GM21717 (cell line): Measurements from ENCODE around the gene UBTFL1.
"Not testable (repeated sequence)": the region's sequence is repeated elsewhere in the genome, so short reads cannot be mapped to it uniquely, and the experiment has no call there.

Experiments used
- ATAC-seq: cut with Tn5 transposase; IDR thresholded peaks from one replicate; pipeline ENCODE4 v1.9.1; 2021; ENCODE audit warnings: mild to moderate bottlenecking, moderate library complexity; ENCODE audit not compliant: unreplicated experiment

Gene UBTFL1, protein sequence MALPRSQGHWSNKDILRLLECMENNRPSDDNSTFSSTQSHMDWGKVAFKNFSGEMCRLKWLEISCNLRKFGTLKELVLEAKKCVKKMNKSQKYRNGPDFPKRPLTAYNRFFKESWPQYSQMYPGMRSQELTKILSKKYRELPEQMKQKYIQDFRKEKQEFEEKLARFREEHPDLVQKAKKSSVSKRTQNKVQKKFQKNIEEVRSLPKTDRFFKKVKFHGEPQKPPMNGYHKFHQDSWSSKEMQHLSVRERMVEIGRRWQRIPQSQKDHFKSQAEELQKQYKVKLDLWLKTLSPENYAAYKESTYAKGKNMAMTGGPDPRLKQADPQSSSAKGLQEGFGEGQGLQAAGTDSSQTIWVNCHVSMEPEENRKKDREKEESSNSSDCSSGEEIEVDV

GRCh38 chr11:90085650-90086049 is at the start of gene UBTFL1:
Gene UBTFL1, plus strand, starts transcription at chr11:90085950. Its CDS starts 0 bp downstream, at chr11:90085950.
- ATAC-seq = not testable (repeated sequence)

DNA sequence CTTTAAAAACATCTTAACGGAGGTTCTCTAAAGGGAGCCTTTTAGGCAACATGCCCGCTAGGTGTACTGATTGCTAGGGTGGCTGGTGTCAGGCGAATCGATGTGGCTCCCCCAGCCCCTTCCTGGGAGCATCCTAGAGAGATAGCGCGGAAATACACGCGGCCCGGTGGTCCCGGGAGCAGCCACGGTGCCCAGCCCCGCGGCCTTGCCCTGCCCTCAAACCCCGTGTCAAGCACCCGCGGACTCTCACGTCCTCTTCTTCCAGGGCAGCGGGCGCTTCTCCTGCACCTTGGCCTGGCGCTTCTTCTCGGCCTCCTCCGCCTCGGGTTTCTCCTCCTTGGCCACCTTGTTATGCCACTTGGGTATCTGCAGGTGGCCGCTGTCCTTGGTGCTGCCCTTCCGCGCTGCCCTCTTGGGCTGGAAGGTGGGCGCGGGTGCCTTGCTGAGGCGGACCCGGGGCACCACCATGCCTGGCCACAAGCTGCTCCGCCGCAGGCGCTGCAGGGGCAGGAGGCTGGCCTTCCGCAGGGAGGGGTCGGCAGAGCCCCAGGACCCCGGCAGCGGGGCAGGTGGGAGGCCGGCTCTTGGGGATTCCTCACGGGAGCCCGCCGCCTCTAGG is 34.0 kb upstream of the UBTFL1 start:
- not testable (repeated sequence) for ATAC-seq

DNA sequence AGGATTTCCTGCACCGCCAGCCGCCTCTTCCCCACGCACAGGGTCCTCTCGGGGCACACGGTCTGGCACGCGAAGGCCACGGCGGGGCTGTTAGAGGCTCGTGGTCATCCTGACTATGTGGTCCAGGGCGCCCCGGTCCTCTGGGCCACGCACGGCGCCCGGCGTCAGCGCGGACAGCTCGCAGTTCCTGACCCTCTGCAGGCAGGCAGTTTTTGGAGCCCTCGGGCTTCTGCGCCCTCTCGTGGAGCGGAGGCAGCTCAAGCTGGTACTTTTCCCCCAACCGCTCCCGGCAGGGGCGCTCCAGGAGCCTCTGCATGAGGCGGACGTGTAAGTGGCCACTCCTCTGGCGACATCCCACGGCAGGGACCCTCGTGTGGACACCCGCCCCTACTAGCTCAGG is 33.4 kb upstream of the UBTFL1 start:
- ATAC-seq = not testable (repeated sequence)

DNA sequence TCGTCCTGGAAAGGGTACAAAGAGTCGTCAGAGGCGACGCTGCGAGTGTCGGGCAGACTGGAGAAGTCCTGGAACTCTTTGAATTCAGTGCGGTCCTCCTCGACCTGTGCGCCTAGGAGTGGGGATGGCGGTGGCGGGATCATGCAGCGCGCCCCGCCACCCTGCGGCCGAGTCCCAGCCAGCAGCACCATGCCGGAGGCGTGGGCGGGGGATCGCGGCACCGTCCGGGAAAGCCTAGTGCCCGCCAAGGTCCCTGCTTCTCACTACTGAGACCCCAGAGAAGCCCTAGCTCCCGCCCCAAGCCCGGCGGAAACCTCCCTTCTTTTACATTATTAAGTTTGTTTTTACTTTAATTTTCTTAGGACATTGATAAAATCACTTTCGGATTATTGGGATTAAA is 32.2 kb upstream of the UBTFL1 start:
- ATAC-seq = not testable (repeated sequence)

DNA sequence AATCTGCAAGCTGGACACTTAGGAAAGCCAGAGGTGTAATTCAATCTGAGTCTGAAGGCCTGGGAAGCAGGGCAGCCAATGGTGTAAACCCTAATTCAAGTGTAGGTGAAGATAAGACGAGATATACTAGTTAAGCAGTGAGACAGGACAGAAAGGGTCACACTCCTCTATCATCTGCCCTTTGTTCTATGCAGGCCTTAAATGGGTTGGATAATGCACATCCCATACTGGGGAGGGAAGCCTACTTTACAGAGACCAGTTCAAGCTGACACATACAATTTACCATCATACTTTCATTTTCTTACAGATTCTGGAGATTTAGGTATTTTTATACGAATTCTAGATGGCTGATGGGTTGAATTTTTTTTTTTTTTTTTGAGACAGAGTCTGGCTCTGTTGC is 3.0 kb downstream of the UBTFL1 start:
- ATAC-seq = not testable (repeated sequence)

DNA sequence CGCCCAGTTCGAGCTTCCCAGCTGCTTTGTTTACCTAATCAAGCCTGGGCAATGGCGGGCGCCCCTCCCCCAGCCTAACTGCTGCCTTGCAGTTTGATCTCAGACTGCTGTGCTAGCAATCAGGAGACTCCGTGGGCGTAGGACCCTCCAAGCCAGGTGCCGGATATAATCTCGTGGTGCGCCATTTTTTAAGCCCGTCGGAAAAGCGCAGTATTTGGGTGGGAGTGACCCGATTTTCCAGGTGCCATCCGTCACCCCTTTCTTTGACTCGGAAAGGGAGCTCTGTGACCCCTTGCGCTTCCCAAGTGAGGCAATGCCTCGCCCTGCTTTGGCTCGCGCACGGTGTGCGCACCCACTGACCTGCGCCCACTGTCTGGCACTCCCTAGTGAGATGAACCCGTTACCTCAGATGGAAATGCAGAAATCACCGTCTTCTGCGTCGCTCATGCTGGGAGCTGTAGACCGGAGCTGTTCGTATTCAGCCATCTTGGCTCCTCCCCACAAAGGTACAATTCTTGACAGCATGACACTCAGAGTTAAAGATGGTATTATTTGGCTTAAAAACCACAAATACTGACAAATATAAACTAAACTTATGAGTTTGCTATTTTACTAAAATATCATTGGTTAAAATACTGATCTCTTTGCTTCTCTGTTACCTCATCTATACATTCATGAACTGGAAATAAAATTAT is 9.6 kb downstream of the UBTFL1 start:
- ATAC-seq = not testable (repeated sequence)

- ATAC-seq = not testable (repeated sequence)
These were observed 12.5 kb downstream of the UBTFL1 start for GRCh38 chr11:90098261-90098660.

GRCh38 chr11:90100431-90100830 is 14.7 kb downstream of the UBTFL1 start:
- ATAC-seq = no peak

DNA sequence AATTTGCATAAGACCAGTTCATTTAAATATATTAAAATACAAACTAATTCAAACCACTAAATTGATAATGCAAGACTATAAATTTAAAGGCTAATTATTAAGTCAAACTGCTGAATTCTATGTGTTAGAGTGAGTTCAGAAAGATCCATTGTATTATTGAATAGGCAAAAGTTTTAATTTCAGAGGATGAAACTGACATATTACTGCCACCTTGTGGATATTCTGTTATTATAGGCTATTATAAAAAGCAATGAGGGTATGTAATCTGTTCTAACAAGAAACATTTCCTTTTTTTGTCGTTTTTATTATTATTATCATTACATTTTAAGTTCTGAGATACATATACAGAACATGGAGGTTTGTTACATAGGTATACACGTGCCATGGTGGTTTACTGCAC is 27.8 kb downstream of the UBTFL1 start:
- ATAC-seq = no peak

GRCh38 chr11:90120191-90120590 is 34.4 kb downstream of the UBTFL1 start:
- ATAC-seq = no peak

DNA sequence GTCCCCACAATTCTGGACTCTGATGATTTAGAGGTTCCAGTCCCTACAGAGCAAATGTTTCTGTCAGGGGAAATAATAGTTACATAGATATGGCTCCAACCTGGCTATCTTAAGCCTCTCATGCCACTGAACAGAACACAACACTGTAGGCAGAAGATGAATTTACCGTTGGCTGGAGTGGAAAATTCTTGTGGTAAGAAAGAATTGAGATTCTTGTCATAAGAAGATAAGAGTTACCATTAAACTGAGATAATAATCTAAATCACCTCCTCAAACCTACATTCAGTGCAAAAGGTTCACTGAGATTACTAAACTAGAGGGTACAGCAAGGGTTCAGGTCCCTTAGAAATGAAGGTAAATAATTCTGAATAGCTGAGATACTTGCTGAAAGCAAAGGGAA is 38.6 kb downstream of the UBTFL1 start:
- no peak for ATAC-seq

DNA sequence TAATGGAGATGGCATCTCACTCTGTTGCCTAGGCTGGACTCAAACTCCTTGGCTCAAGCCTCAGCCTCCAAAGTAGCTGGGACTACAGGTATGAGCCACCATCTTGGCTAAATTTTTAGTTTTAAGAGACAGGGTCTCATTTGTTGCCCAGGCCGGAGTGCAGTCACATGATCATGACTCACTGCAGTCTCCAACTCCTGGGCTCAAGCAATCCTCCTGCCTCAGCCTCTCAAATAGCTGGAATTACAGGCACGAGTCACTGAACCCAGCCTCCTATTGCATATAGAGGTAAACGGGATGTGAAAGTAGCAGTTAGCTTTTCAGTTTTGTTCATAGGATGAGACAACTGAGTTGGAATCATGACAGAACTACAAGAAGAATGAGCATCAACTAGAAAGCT is 39.2 kb downstream of the UBTFL1 start:
- ATAC-seq = no peak

DNA sequence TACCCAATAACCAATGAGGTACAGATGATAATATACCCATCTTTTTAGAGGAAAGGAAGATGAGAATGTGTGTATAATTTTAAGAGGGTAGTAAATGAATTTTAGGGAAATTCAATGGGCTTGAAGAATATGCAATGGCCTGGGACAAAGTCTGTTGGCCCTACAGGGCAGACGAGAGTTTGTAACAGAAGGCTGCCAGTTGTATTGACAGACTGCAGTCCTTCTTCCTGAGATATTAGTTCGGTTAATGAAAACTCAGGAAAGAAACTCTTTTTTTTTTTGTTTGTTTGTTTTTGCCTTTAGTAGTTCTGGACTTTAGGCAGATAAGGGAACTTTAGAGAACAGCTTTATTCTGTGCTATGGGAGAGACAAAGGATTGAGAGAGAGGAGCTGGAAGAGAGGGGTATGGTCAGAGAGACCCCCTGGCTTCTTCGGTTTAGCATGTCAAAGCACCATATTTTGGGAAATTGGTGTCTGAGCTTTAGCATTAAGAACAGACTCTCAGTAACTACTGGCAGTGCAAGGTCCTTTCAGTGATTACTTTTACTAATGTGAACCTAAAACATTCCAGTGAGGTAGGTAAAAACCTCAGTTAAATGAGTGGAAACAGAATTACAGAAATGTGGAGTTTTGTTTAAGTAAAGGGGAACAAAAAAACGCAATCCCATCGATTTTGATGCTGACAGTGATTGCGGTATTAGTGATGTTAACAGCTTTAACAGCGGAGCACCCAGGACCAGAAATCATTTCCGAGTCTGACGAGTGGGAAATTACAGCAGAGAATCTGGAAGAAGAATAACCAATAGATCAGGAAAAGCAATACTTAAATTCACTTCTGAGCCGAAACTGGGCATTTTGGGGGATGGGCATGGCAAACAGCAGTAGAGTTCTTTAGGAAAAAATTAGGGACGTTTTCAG is 48.1 kb downstream of the UBTFL1 start:
- ATAC-seq = no peak

DNA sequence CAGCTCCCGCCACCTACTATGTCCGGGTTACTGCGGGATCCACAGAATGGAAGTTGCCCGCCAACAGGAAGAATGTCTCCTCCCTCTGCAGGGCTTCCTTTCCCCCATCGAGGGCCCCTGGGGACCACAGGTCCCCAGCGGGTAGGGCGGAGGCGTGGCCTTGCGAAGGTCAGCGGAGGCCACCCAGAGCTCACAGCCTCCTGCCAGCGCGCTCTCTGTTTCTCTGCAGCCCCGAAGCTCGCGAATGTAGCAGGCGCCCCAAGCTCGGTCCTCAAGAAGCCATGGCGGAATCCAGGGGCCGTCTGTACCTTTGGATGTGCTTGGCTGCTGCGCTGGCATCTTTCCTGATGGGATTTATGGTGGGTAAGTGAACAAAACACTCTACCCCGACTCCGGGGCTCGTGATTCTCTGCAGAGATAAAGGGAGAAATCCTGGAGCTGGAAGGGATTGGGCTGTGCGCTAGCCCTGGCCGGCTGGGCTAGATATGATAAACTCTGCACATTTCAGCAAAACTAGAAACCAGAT is 48.8 kb downstream of the UBTFL1 start, which contains the start of gene NAALAD2:
Gene NAALAD2 (plus strand): TSS at position 186 of the 526 bp plus-strand sequence. CDS start 96 bp downstream, at position 282.
- ATAC-seq = no peak

GRCh38 chr11:90135016-90135415 is 49.3 kb downstream of the UBTFL1 start:
- ATAC-seq = no peak
